GM21360 (cell line): Measurements from ENCODE around the gene FAM131A.

ENCODE experiments used
- ATAC-seq: cut with Tn5 transposase; IDR thresholded peaks from one replicate; pipeline ENCODE4 v1.9.1; 2021; ENCODE audit warnings: mild to moderate bottlenecking, moderate library complexity; ENCODE audit not compliant: unreplicated experiment

The FAM131A gene

GRCh38 chr3:184389384-184389783 lies 52.0 kb downstream of the FAM131A start:
- no peak for ATAC-seq

- ATAC-seq = no peak
These were observed 52.6 kb downstream of the FAM131A start for GRCh38 chr3:184389935-184390528.

GRCh38 chr3:184391266-184391665 lies 53.9 kb downstream of the FAM131A start:
- no peak for ATAC-seq

GRCh38 chr3:184395320-184395660 lies 57.9 kb downstream of the FAM131A start:
- ATAC-seq = no peak
